ENCODE data around the gene GGT5.
"Not testable (repeated sequence)": the region's sequence is repeated elsewhere in the genome, so short reads cannot be mapped to it uniquely, and the experiment has no call there.

Gene GGT5

GRCh38 chr22:24284747-24285203 is 39.9 kb upstream of the GGT5 start:
- TF ChIP-seq CTCF (IDR thresholded peaks at IDR 0.05): no peak
- no peak for TF ChIP-seq ZFX (IDR thresholded peaks at IDR 0.05; ENCODE audit: borderline replicate concordance)
- no peak overlapping the region for H3K27ac ChIP-seq

GRCh38 chr22:24282401-24282800 is 37.5 kb upstream of the GGT5 start:
- TF ChIP-seq ZFX (IDR thresholded peaks at IDR 0.05; ENCODE audit: borderline replicate concordance): no peak
- TF ChIP-seq CTCF (IDR thresholded peaks at IDR 0.05): no peak

GRCh38 chr22:24280363-24280762 is 35.5 kb upstream of the GGT5 start:
- not testable (repeated sequence) for H3K27ac ChIP-seq

More at GRCh38 chr22:24282401-24282800, 37.5 kb upstream of the GGT5 start:
- H3K27ac ChIP-seq: no peak overlapping the region

- peak; percentile 32 for TF ChIP-seq CTCF (IDR thresholded peaks at IDR 0.05)
- not testable (repeated sequence) for H3K27ac ChIP-seq
These were observed 30.0 kb upstream of the GGT5 start for GRCh38 chr22:24274696-24275405.

GRCh38 chr22:24273906-24274305 is 29.0 kb upstream of the GGT5 start:
- H3K27ac ChIP-seq: not testable (repeated sequence)

GRCh38 chr22:24273031-24273430 is 28.1 kb upstream of the GGT5 start:
- not testable (repeated sequence) for H3K27ac ChIP-seq

- no peak for TF ChIP-seq CTCF (IDR thresholded peaks at IDR 0.05)
- no peak for TF ChIP-seq ZFX (IDR thresholded peaks at IDR 0.05; ENCODE audit: borderline replicate concordance)
- H3K27ac ChIP-seq: peak overlapping the region; percentile 84
These were observed 26.5 kb upstream of the GGT5 start for GRCh38 chr22:24271386-24271854.

- peak within 1 kb of the TSS; percentile 84 for H3K27ac ChIP-seq
- TF ChIP-seq CTCF (IDR thresholded peaks at IDR 0.05) (no peak), ZFX (IDR thresholded peaks at IDR 0.05; ENCODE audit: borderline replicate concordance) (no peak)
These were observed 25.9 kb upstream of the GGT5 start, which contains the start of gene SPECC1L for GRCh38 chr22:24270556-24271385. Gene SPECC1L (plus strand): TSS chr22:24270831. CDS start chr22:24302232, 31,401 bp downstream.

GRCh38 chr22:24266495-24266894 is 21.6 kb upstream of the GGT5 start:
- not testable (repeated sequence) for H3K27ac ChIP-seq

Data from 22Rv1 (cell line).